Lower leg skin (tissue), 3 donors: Measurements from ENCODE around the gene MAGI2.

Experiments
- POLR2A ChIP-seq, 2 donors: fragments of 450-650 bp; IDR thresholded peaks; one replicate each; pipeline ENCODE4 v1.6.1; 2016 to 2017; ENCODE audit warnings: antibody characterized with exemption in 2 of 2, mild to moderate bottlenecking in 1 of 2, moderate library complexity in 1 of 2
- TF ChIP-seq, protein P1 (sequence below), 3 donors: fragments of 450-650 bp; IDR thresholded peaks; one replicate each; pipeline ENCODE4 v1.5.1; 2016; ENCODE audit warnings: antibody characterized with exemption in 3 of 3, mild to moderate bottlenecking in 3 of 3, moderate library complexity in 2 of 3

DNA sequence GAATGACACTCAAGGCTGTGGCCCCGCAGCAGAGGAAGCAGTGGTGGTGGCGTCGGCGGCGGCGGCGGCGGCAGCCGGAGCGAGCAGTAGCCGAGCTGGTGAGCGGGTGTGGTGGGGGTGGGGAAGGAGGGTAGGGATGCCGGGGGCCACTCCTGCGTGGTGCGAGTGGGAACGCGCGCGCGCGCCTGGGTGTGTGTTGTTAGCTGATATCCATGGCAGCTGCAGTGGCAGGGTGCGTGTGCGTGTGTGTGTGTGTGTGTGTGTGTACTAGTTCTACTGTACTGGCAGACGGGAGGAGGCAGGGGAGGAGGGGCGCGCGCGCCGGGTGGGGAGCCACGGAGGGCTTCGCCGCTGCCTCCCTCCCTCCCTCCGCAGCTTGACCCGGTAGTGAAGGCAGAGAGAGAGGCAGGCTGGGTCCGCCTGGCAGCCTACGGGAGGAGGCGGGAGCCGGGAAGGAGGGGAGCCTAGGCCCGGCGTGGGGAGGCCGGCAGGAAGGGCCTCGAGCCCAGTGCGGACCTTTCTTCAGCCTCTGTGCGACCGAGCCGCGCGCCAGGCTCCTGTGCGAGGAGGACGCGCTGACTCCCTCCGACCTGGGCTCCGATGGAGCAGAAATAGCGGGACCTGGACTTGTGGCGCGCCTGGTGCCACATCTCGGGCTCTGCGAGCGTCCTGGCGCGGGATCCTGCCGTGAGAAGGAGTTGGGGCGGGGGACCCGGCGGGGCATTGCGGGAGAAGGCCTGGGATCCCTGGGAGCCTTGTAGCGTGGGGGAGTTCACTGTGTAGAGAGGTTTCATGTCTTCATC, at the start of gene MAGI2:
- TF ChIP-seq, protein P1, sequence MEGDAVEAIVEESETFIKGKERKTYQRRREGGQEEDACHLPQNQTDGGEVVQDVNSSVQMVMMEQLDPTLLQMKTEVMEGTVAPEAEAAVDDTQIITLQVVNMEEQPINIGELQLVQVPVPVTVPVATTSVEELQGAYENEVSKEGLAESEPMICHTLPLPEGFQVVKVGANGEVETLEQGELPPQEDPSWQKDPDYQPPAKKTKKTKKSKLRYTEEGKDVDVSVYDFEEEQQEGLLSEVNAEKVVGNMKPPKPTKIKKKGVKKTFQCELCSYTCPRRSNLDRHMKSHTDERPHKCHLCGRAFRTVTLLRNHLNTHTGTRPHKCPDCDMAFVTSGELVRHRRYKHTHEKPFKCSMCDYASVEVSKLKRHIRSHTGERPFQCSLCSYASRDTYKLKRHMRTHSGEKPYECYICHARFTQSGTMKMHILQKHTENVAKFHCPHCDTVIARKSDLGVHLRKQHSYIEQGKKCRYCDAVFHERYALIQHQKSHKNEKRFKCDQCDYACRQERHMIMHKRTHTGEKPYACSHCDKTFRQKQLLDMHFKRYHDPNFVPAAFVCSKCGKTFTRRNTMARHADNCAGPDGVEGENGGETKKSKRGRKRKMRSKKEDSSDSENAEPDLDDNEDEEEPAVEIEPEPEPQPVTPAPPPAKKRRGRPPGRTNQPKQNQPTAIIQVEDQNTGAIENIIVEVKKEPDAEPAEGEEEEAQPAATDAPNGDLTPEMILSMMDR (IDR thresholded peaks at IDR 0.05), result no peak
- TF ChIP-seq POLR2A (IDR thresholded peaks at IDR 0.05), result peak in 1 of 2 donors; percentile 63
